Pancreas (tissue), 10 donors: Measurements from ENCODE around the gene EIF4A3. TPM values are rescaled to one million over a fixed set of nuclear protein-coding genes. Genes with fewer than 3 reads are reported as not detected.
A peak's percentile ranks its signal among the peaks of the same experiment; 100 is the strongest.

ENCODE experiments used
- ATAC-seq, 4 donors: fragments of 200-7000 bp; cut with Tn5 transposase; one replicate each; pipeline versions ENCODE4 v1.8.0 to v1.9.1; 2020; ENCODE audit warnings: mild to moderate bottlenecking in 4 of 4, moderate library complexity in 4 of 4
- DNase-seq, 6 donors: peaks; one replicate each; pipeline ENCODE4 v3.0.0-alpha.2; 2020
- FAIRE-seq: peaks from 2 replicates; lab custom pipeline; 2012; peaks lifted over from hg19 to GRCh38; lab: Jason Lieb, UNC
- H3K27ac ChIP-seq, 4 donors: fragments of 200-600 bp; sonication (generic); 1 replicate in 3 of 4; 2 replicates in 1 of 4; pipeline versions ENCODE4 v1.5.0 to v1.8.0; 2020
- H3K27me3 ChIP-seq, 4 donors: fragments of 200-600 bp; one replicate each; pipeline ENCODE4 v1.8.0; 2021
- H3K36me3 ChIP-seq, 3 donors: fragments of 200-600 bp; sonication (generic) in 1 of 3; one replicate each; pipeline versions ENCODE4 v1.5.0 to v1.8.0; 2020 to 2021
- H3K4me1 ChIP-seq, 3 donors: fragments of 200-600 bp; one replicate each; pipeline ENCODE4 v1.8.0; 2021
- H3K4me3 ChIP-seq, 4 donors: fragments of 200-600 bp; sonication (generic) in 2 of 4; one replicate each; pipeline versions ENCODE4 v1.5.0 to v1.8.0; 2020 to 2021
- H3K9me3 ChIP-seq, 4 donors: fragments of 200-600 bp; one replicate each; pipeline ENCODE4 v1.8.0; 2021
- CTCF ChIP-seq, 4 donors: fragments of 200-600 bp; sonication (generic) in 3 of 4; IDR thresholded peaks; one replicate each; pipeline versions ENCODE4 v1.5.0 to v1.8.0; 2021; ENCODE audit warnings: antibody characterized with exemption in 4 of 4
- WGBS, 2 donors: extraction: QIAGEN DNeasy Blood & Tissue Kit; methylation state at CpG; one replicate each; pipeline ENCODE4 v1.1.7; 2013; 5-methylcytosine and 5-hydroxymethylcytosine counted together
- intact Hi-C, 3 donors: fragments of 100-400 bp; cut with DNase I; formaldehyde crosslinking; loops; one replicate each; pipeline versions ENCODE4 v1.11.1 to v1.14.2; 2022
- polyA plus RNA-seq, 2 donors: library from polyadenylated mRNA; stranded (reverse); fragments of 200-250 nt; gene quantifications; one replicate each; pipeline ENCODE4 v1.2.3, GENCODE V29; 2013
- total RNA-seq, 6 donors: library from RNA; stranded (reverse); fragmentation: NEBNext Ultra II Directional in 4 of 6; extraction: Animal tissue kit (Norgen Biotek cat#: 25700) in 4 of 6; gene quantifications; one replicate each; pipeline versions ENCODE4 v1.2.1 to v1.2.4, GENCODE V29; 2021 to 2023
- donor health status: healthy with polysubstance abuse.
- donor health status: DM: no; HTN: no; CAD: no; lungs with moderate emphysema.
- donor health status: DM: no; HTN: no; CAD: no.
- donor health status: control.
- donor health status: control.
- donor health status: Bipolar disorder and iron deficiency.
- donor health status: DM: yes; HTN: yes; CAD: no.
- donor health status: DM: no; HTN: no; CAD: no.
- donor health status: DM: no; HTN: no; CAD: no.
- donor health status: DM: yes; HTN: yes; CAD: no.

Gene EIF4A3
- total and polyA plus RNA-seq, 8 donors = 16.2 to 37.2 (median 30.2) TPM

DNA sequence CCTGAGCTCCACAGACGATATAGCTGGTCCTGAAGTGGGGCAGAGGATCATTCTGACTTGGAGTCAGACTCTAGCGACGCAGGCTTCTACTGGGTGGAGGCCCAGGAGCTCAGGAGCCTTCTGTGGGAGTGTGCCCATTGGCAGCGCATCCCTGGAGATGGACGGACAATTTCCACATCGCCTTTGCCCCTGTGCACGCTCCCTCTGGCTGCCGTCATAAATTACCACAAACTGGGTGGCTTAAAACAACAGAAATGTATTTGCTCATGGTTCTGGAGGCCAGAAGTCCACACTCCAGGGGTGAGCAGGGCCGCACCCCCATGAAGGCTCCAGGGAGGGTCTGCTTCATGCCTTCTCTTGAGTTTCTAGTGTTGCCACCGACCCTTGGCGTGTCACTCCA lies 29.8 kb upstream of the EIF4A3 start:
- Histone ChIP-seq H3K4me1 (no peaks in the 10 kb centered on the region), H3K36me3 (no peaks in the 10 kb centered on the region), H3K27ac (no peak overlapping the region), H3K9me3 (no peaks in the 10 kb centered on the region), H3K27me3 (no peaks in the 10 kb centered on the region), H3K4me3 (no peak overlapping the region)
- ATAC-seq = no peak
- FAIRE-seq = no peak
- 82 to 85% methylated on average over 11 of the region's 11 CpGs for WGBS, 2 donors
- TF ChIP-seq CTCF (IDR thresholded peaks at IDR 0.05) = no peak
- DNase-seq = no peak
- intact Hi-C loops = no loop called here

GRCh38 chr17:80173916-80174315 lies 27.0 kb upstream of the EIF4A3 start:
- Histone ChIP-seq H3K9me3 (no peaks in the 10 kb centered on the region), H3K27me3 (no peaks in the 10 kb centered on the region), H3K36me3 (no peaks in the 10 kb centered on the region), H3K4me1 (no peaks in the 10 kb centered on the region), H3K27ac (no peak overlapping the region), H3K4me3 (no peak overlapping the region)
- DNase-seq (no peak), ATAC-seq (no peak), FAIRE-seq (no peak)
- WGBS, 2 donors = 89% methylated on average over 6 of the region's 6 CpGs
- intact Hi-C loops = no loop called here
- no peak for TF ChIP-seq CTCF (IDR thresholded peaks at IDR 0.05)

DNA sequence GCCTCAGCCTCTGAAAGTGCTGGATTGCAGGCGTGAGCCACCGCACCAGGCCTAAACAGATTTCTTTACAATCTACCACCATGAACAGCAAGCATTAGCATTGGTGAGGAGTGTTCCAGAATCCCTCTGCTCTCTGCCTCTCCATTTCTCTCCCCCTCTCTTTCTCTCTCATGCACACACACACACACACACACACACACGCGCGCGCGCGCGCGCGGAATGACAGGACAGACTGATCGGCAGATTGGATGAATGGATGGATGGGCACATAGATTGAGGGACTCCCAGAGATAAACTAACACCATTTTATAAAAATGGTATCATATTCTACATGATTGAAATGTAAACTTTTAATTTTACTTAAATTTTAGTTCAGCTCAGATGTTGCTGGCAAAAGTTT lies 26.2 kb upstream of the EIF4A3 start:
- TF ChIP-seq CTCF (IDR thresholded peaks at IDR 0.05) = no peak
- ATAC-seq (no peak), FAIRE-seq (no peak), DNase-seq (no peak)
- H3K27ac ChIP-seq = no peak overlapping the region
- no peak overlapping the region for H3K4me3 ChIP-seq
- H3K36me3 ChIP-seq = no peaks in the 10 kb centered on the region
- H3K4me1 ChIP-seq = no peaks in the 10 kb centered on the region
- intact Hi-C loops = no loop called here
- H3K27me3 ChIP-seq = no peaks in the 10 kb centered on the region
- H3K9me3 ChIP-seq = no peaks in the 10 kb centered on the region
- WGBS, 2 donors = 80 to 88% methylated on average over 12 of the region's 12 CpGs

DNA sequence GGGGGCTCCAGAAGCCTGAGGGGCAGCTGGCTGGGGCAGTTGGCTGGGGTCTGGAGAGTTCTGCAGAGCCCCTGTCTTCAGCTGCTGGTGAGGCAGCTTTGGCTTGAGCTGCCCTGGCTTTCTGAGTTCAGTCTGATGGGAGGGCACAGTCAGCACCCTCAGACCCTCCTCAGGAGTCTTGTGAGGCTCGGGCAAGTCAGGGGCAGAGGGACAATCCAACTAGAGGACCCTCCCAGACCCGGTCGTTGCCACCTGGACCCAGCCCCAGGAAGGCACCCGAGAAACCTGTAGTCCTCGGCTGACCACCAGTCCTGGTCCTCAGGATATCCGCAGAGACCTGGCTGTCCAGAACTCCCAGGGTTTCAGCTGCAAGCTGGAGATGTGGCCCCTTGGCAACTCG lies 24.8 kb upstream of the EIF4A3 start:
- whole genome bisulfite sequencing, 2 donors = 57 to 65% methylated on average over 7 of the region's 7 CpGs
- ATAC-seq (no peak), DNase-seq (no peak), FAIRE-seq (no peak)
- Histone ChIP-seq H3K4me1 (no peaks in the 10 kb centered on the region), H3K9me3 (no peaks in the 10 kb centered on the region), H3K27me3 (no peaks in the 10 kb centered on the region), H3K36me3 (no peaks in the 10 kb centered on the region), H3K27ac (no peak overlapping the region), H3K4me3 (no peak overlapping the region)
- TF ChIP-seq CTCF (IDR thresholded peaks at IDR 0.05) = no peak
- intact Hi-C loops = no loop called here

GRCh38 chr17:80169784-80170500 lies 23.0 kb upstream of the EIF4A3 start, which contains the start of gene CARD14:
Gene CARD14, plus strand, starts transcription at chr17:80170030. Its CDS starts 11,409 bp downstream, at chr17:80181439.
- H3K4me1 ChIP-seq = no peaks in the 10 kb centered on the region

More at GRCh38 chr17:80169784-80170500, 23.0 kb upstream of the EIF4A3 start, which contains the start of gene CARD14:
- no peak within 1 kb of the TSS for H3K27ac ChIP-seq
- H3K9me3 ChIP-seq = no peaks in the 10 kb centered on the region
- DNase-seq (no peak), ATAC-seq (peak in 3 of 4 donors; percentile 51 to 77 (median 66)), FAIRE-seq (no peak)
- 40 to 41% methylated on average over 19 of the region's 19 CpGs for WGBS, 2 donors
- H3K4me3 ChIP-seq = no peak within 1 kb of the TSS
- TF ChIP-seq CTCF (IDR thresholded peaks at IDR 0.05) = no peak
- no peaks in the 10 kb centered on the region for H3K27me3 ChIP-seq
- intact Hi-C loops = no loop called here
- no peaks in the 10 kb centered on the region for H3K36me3 ChIP-seq
